Fibroblast of skin of left quadriceps (primary cell): ENCODE measurements around the gene ASPRV1.
A peak's percentile ranks its signal among the peaks of the same experiment; 100 is the strongest.

Experiments used
- DNase-seq, 2 experiments: peaks; one replicate each; pipeline ENCODE4 v3.0.0-alpha.2; 2013; ENCODE audit warnings: low read depth in 2 of 2

ASPRV1 gene

DNA sequence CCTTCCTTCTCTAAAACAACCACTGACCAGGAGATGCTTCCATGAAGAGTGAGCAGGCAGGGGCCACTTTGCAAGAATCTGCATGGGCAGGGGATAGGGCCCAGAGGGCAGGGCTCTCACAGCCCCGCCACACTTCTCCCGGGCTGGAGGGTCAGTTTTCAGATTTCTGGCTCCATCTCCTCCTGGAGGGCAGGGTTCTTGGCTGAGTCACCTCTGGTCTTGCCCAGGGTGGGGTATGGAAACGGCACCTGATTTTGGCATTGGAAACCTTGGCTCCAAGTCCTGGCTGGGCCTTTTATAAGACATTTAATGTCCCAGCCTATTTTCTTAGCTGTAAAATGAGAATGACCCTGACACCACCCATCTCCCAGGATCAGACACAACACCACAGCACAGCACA is 27.6 kb upstream of the ASPRV1 start:
- DNase-seq, result no peak

DNA sequence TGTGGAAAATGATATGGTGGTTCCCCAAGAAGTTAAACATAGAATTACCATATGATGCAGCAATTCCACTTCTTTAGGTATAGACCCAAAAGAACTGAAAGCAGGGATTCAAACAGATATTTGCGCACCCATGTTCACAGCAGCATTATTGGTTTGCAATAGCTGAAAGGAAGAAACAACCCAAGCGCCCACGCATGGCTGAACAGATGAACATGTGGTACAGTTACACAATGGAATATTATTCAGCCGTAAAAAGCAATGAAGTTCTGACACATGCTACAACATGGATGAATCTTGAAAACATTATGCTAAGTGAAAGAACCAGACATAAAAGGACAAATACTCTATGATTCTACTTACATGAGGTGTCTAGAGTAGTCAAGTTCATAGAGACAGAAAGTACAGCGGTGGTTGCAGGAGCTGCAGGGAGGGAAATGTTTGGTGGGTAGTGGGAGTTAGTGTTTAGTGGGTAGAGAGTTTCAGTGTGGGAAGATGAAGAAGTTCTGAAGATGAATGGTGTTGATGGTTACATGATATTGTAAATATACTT is 26.7 kb upstream of the ASPRV1 start:
- DNase-seq, result no peak

DNA sequence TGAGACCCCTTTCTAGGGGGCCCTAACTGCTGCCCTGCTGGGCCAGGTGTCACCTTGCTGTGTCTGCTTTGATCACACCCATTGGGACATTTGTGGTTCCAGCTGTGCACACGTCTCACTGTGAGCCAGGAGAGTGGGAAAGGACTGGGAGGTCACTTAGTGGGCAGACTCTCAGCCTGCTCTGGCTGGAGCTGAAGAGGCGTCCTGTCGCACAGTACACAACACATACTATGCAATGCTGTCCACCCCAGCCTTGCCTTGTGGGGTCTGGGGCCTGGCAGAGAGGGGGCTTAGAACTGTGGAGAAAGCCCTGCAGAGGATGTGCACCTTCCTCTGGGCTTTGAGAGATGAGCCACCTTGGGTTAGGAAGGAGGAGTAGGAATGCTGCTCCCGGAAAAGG is 25.3 kb upstream of the ASPRV1 start:
- DNase-seq, result no peak

DNA sequence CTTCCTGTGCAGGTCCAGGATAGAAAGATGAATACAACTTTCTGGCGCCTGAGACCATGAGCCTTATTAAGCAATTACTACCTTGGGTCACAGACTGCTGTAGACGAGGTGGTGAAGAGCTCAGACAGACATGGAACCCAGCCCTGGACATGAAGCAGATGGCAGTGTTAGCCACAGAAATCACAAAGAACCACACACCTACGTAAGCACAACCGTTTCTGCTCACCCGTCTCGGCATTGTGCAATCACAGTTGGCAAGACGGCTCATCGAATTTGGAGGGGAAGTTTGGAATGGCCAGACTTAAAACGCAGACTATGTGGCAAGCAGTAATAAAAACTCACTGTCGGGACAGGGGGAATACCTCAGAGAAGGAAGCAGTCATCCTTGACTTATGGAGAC is 24.3 kb upstream of the ASPRV1 start:
- DNase-seq, result no peak

DNA sequence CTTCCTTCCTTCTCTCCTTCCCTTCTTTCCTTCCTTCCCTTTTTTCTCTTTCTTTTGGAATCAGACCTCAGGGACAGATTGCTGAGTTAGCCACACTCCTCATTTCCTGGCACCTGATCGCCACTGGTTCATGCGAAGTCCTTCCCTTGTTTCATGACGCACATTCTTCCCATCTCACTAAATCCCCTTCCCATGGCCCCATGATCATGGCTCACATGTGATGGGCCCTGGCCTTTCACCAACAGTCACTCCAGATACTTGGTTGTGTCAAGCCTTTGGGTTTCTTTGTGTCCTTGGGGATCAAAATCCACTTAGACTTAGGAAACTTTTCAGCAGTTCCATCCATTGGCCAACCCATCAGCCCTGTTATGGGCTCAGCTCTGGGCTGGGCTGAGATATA is 23.8 kb upstream of the ASPRV1 start:
- no peak for DNase-seq

DNA sequence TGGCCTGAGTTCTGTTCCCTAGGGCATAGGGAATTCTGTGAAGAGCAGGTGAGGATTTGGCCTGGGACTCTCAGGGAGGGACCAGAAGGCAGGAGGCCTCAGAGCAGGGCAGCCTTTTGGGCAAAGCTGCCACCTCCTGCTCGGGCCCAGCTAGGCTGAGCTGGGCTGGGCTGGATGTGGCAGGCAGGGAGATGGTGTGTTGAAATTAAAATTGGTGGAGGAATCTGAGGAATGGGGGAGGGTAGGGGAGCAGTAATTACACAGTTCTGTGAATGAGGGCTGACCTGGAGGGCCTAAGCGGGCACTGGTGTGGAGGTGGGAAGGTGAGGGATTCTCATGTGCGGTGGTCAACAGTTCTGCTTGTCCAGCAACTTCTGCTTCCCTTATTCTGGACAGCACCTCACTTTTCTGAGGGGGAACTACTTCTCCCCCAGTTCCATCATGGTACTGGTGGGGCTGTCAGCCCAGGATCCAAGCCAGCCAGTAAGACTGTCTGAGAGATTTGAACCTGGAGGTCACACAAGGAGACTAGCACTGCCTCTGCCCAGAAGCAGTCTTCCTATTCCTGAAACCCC is 22.0 kb upstream of the ASPRV1 start:
- DNase-seq, result no peak

DNA sequence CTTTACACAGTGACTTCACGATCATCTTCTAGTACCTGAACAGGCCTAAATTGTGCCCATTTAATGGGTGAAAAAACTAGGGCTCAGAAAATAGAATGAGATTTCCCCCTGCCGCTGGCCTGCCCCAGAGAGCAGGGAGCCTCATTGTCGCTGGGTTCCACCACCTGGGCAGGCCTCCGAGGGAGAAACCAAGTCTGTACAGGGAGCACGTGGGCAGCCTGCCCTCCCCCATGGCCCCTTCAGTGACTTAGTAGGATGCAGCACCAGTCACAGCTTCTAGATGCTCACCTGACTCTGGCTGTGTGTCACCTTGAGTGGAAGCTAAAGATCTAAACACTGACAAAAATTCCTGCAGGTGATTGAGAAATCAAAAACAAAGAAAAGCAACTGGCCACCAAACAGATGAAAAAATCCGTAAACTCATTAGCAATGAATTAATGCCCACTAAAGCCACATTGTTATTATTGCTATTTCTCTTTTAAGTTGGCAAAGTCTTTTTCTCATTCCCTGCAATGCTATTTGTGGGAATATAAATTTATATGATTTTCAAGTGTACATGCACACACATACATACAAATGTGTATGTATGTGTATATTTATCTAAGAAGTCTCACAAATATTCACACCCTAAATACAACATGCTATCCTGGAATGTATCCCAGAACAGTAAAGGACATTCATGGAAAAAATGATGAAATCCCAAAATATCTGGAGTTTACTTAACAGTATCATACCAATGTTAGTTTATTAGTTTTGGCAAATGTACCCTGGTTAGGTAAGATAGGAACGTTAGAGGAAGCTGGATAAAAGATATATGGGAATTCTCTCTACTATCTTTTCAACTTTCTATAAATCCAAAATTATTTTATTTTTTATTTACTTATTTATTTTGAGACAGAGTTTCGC is 18.7 kb upstream of the ASPRV1 start:
- peak; percentile 24 to 27 for DNase-seq

DNA sequence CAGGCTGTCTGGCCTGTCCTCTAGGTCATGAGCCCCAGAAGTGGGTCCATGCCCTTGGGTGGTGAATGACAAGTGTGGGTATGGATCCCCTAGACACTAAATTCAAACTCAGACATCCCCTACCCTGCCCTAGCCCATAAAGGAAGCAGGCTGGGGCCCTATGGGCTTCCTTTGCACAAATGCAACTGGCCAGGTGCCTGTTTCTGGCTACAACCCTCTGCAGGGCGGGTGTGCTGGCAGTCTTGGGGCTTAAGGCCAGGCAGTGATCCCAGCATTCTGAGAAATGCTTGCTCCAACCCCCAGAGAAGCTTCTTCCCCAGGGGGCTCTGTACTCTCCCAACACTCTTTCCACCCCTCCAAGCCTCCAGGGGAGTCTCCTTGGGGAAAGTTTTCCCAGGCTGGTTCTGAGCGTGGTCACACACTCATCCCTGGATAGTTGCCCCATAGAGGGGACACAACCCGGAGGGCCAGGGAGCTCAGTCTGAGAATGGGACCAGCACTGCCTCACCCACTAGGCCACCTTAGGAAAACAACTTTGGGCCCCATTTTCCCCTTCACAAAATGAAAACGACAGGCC is 16.6 kb upstream of the ASPRV1 start:
- no peak for DNase-seq

DNA sequence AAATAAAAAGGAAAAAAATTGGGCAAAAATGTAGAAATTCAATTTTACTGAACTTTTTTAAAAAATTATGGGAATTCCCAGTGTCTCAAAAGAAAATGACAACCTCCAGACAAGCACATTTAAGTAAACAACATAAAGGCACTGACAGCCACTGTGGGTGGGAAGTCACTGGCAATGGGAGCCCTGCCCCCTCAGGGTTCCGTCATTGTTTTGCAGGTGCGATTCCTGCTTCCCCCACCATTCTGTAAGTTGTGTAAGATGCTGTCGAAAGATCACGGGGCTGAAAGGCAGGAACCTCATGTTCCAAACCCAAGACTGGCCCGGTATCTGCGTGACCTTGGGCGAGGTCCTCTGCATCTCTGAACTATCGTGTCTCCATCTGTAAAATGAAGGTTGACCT is 15.8 kb upstream of the ASPRV1 start:
- no peak for DNase-seq

DNA sequence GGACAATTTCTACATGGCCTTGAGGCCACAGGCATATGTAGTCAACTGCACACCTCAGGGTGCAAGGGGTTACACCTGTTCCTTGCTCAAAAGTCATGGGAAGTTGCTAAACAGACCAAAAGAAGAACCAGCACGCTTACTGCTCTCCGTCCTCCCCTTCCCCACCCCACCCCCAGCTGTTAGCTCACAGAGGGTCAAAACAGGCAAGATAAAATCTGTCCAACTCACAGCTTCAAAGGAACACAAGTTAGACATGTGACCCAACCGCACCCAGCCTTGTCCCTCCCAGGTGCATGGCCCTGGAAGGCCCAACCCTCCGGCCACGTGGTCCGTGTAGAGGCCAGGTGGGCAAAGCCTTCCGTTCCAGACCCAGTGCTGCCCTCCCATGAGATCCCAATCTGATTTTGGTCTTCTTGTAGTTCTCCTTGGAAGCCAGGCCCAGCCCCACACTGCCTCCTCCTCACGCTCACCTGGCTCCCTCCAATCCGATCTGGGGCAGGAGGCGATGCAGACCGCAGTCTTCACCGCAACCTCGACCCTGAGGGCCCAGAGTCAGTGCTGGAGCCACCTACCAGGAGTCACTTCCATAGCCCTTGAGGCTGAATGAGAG is 14.5 kb upstream of the ASPRV1 start:
- no peak for DNase-seq

DNA sequence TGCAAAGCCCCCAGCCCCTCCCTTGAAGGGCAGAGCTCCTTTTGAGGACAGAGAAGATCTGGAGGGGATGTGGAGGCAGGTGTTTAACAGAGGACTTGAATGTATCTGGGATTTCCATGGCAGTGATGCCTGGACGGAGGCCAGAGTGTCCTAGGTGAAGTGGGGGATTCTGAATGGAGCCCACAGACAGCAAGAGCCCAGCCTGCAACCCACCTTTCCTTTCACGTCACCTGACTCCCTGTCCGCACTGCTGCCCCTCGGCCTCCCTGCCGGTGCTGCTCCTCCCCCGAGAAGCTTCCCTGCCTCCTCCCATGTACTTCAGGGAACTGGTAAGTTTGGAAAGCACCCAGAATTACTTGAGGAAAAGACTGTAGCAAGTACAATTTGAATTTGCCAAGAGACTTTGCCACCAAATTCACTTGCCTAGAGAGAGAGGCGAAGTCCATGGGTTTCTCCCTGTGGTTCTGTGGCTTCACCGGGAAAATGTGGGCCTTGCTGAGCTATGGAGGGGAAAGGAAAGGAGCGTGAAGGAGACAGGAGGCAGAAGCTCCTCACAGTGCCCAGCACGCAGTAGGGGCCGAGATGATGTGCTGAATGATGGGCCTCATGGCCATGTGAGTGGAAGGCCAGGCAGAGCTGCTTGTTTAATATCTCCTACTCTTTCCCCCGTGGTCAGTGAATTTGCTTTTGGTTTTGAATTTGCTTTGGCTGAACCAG is 13.9 kb upstream of the ASPRV1 start:
- no peak for DNase-seq

DNA sequence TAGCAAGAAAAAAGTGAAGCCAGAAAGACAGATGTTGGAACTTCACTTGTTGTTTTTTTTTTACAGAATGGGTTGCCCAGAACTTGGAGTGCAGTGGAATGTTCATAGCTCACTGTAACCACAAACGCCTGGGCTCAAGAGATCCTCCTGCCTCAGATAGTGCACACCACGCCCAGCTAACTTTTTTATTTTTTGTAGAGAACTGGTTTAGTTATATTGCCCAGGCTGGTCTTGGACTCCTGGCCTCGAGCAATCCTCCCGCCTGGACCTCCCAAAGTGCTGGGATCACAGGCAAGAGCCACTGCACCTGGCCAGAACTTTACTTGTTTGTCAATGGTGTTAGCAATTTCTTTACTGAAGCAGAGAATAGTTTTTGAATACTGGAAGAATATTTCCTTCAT is 11.9 kb upstream of the ASPRV1 start:
- DNase-seq, result no peak

DNA sequence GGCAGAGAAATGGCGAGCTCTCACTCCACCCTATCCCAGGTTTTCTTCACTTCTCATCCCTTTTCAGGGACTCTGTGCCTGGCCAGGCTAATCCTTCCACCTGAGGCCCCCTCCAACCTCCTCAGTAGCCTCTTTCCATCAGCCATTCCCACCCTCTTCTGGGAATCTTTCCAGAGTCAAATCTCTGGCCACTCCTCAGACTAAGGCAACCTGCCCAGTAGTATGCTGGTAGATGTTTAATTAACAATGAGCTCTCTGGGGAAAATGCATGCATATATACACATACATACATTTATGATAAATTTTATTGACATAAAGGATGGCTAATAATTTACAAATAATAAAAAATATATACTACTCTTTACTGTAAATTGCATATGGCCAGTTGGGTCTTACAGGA is 11.4 kb upstream of the ASPRV1 start:
- DNase-seq, result no peak

DNA sequence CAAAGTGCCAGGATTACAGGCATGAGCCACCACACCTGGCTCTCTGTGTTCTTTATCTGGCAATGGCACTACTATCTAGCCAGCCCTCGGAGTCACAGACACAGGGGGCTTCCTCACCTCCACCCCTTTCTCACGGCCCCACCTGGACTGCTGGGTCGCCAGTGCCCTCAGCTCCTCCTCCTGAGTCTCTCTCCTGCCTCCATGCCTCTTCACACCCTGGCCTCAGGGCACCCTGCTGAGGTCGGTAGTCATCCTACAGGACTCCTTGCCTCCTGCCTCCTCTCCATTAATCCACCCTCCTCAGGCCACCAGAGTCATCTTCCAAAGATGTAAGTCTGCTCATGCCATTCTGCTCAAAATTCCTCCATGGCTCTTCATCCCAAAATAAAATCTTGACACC is 8.6 kb upstream of the ASPRV1 start:
- DNase-seq, result no peak

DNA sequence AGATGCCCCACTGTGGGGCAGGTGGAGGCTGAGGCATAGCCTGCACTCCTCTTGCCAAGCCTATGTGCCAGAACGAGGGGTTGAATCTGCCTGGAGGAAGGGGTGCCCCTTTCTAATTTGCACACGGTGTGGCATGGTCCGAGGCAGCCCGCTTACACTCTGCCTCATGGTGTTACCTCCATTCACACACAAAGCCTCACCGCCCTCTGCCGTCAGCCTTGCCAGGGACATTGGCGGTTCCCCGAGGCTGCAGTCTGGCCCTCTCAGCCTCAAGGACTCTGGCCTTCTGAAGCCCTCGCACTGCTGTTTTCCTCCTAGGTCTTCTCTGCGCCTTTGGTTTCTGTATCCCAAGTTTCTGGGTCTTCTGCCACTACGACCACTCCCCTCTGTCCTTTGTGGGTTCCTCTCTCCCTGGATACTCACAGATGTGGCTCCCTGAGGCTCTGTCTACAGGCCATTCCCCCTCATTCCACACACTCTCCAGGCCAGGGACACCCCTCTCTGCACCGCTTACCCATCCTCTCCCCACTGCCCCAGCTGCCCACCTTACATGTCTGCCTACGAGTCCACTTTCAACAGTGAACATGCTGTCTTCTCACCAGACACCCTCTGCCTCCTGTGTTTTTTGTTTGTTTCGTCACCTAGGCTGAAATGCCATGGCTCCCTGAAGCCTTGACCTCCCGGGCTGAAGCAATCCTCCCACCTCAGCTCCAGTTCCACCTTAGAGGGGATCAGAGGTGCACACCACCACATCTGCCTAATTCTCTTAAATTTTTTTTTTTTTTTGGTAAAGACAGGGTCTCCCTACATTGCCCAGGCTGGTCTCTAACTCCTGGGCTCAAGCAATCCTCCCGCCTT is 7.9 kb upstream of the ASPRV1 start:
- no peak for DNase-seq

DNA sequence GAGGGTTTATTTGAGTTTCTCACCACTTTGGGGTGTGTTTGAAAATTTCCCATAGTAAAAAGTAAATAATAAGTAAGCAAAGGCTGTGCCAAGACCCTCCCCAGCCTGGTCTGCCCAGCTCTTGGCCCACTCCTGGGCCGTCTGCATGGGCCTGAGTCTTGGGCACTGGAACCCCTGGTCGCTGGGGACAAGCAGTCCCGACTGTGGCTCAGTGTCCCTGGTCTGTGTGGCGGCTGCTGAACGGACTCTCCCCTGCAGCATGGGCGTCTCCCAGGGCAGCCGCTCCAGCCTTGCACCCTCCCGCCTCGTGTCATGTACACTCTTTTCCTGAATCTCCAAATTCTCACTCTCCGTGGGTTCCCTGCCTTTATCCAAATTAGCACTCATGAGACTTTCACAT is 7.2 kb upstream of the ASPRV1 start:
- no peak for DNase-seq

DNA sequence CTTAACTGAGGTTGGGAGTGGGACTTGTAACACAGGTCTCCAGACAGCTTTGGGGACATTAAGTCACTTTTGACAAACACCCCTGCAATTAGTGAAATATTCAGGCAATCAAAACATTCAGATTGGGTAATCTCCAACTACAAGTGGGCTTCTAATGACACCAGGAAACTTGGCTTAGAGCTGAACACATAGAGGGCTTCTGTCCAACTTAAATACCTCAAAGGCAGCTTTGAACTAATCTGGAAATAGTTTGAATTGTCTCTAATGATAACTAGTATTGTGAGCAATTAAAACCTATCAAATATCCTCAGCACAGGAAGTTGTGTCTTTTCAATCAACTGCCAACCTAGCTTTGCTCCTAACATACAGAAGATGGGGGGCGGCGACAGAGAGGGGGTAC is 5.1 kb upstream of the ASPRV1 start:
- no peak for DNase-seq

DNA sequence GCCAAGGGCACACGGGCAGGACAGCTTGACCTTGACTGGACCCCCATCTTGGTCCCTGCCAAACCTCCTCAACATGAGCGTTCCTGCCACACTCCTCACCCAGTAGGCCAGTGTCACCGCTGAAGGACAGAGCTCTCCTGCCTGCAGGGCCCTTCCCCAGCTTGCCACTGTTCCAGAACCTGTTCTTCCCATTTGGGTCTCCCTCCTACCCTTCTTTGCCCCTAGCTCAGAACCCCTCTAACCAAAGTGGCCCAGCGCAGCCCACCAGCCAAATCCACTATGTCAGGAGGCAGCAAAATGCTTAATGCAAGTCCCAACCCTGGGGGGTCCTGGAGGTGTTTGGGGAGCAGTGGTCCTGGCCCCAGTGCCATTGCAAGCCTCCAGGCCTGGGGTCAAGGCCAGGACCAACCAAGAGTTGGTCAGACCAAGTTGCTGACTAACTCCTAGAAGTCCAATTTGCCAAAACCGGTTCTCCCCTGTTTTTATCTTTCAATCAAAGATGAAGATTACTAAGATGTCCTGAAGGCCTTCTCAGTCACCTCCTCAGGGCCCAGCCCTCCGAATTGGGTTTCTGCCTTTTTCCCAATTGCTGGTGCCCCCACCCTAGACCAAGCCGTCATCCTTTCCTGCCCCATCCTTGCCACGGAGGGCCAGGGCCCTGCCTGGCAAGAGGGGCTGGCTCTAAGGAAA is 4.5 kb upstream of the ASPRV1 start:
- no peak for DNase-seq

DNA sequence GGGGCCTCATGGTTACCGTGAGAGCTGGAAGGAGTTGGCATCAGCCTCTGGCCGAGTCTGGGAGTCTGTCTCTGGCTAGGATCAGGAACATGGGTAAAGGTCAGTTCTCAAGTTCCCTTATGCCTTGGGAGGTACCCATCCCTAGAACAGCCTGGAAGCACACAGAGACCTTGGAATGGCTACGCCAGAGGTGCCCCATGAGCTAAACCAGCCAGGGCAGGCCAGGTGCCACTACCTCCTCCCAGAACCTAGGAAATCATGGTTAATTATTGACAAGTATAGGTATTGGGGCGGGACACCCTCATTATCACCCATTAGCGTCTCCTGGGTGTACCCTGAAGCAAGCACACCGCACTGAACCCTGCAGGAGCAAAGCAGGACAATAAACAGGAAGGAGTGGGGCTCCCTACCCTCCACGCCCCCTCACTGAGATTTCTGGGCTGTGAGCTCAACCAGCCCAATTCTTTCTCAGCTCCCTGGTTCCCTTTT is 3.0 kb upstream of the ASPRV1 start:
- DNase-seq, result no peak
